ENCODE results near the gene PRSS8. TPM values are rescaled to one million over a fixed set of nuclear protein-coding genes. Genes with fewer than 3 reads are reported as not detected.
A peak's percentile ranks its signal among the peaks of the same experiment; 100 is the strongest.

Gene PRSS8
- total RNA-seq, 2 donors from 2014 or later, result not detected

GRCh38 chr16:31129568-31130335 is 5.8 kb downstream of the PRSS8 start:
- ATAC-seq (replicated peaks in 1 of 2), result no peak
- Mint-ChIP-seq H3K27me3 (ENCODE audit: low read depth) (no peaks in the 10 kb centered on the region), H3K4me1 (ENCODE audit: low read depth) (no peaks in the 10 kb centered on the region), H3K4me3 (no peak overlapping the region), H3K9me3 (no peaks in the 10 kb centered on the region), H3K27ac (no peak overlapping the region), H3K36me3 (ENCODE audit: insufficient read depth in 2 of 2) (peaks cover 0 to 1% of the 10 kb centered on the region in 2 donors)
- no peak for DNase-seq

GRCh38 chr16:31128711-31129567 is 6.6 kb downstream of the PRSS8 start:
- ATAC-seq (replicated peaks in 1 of 2), result no peak
- H3K27ac Mint-ChIP-seq, result peak overlapping the region; percentile 72
- no peaks in the 10 kb centered on the region for H3K9me3 Mint-ChIP-seq

GRCh38 chr16:31127182-31127581 is 8.3 kb downstream of the PRSS8 start:
- Mint-ChIP-seq H3K27ac (no peak overlapping the region), H3K27me3 (ENCODE audit: low read depth) (no peaks in the 10 kb centered on the region), H3K9me3 (no peaks in the 10 kb centered on the region), H3K4me3 (no peak overlapping the region), H3K36me3 (ENCODE audit: insufficient read depth in 2 of 2) (peaks cover 0 to 4% of the 10 kb centered on the region in 2 donors), H3K4me1 (ENCODE audit: low read depth) (no peaks in the 10 kb centered on the region)
- ATAC-seq (replicated peaks in 1 of 2) (no peak), DNase-seq (no peak)

More at GRCh38 chr16:31128711-31129567, 6.6 kb downstream of the PRSS8 start:
- no peak for DNase-seq
- Mint-ChIP-seq H3K27me3 (ENCODE audit: low read depth) (no peaks in the 10 kb centered on the region), H3K36me3 (ENCODE audit: insufficient read depth in 2 of 2) (peaks cover 0 to 1% of the 10 kb centered on the region in 2 donors), H3K4me1 (ENCODE audit: low read depth) (no peaks in the 10 kb centered on the region), H3K4me3 (no peak overlapping the region)

- H3K36me3 Mint-ChIP-seq (ENCODE audit: insufficient read depth in 2 of 2), result peaks cover under 1 to 6% of the 10 kb centered on the region in 2 donors
Measured at GRCh38 chr16:31125844-31126243, 9.7 kb downstream of the PRSS8 start.

GRCh38 chr16:31120129-31120528 is 15.4 kb downstream of the PRSS8 start:
- no peaks in the 10 kb centered on the region for H3K9me3 Mint-ChIP-seq
- H3K27ac Mint-ChIP-seq, result no peak overlapping the region
- ATAC-seq (replicated peaks in 1 of 2) (no peak), DNase-seq (no peak)
- no peak overlapping the region for H3K4me3 Mint-ChIP-seq
- H3K36me3 Mint-ChIP-seq (ENCODE audit: insufficient read depth in 2 of 2), result peaks cover 4 to 17% of the 10 kb centered on the region in 2 donors
- H3K4me1 Mint-ChIP-seq (ENCODE audit: low read depth), result peaks cover 23% of the 10 kb centered on the region
- no peaks in the 10 kb centered on the region for H3K27me3 Mint-ChIP-seq (ENCODE audit: low read depth)

More at GRCh38 chr16:31125844-31126243, 9.7 kb downstream of the PRSS8 start:
- Mint-ChIP-seq H3K4me3 (no peak overlapping the region), H3K27ac (no peak overlapping the region), H3K27me3 (ENCODE audit: low read depth) (no peaks in the 10 kb centered on the region), H3K4me1 (ENCODE audit: low read depth) (no peaks in the 10 kb centered on the region), H3K9me3 (no peaks in the 10 kb centered on the region)
- no peak for ATAC-seq (replicated peaks in 1 of 2)
- no peak for DNase-seq

GRCh38 chr16:31118223-31119155 is 17.0 kb downstream of the PRSS8 start:
- ATAC-seq (replicated peaks in 1 of 2), result no peak
- H3K9me3 Mint-ChIP-seq, result no peaks in the 10 kb centered on the region
- no peaks in the 10 kb centered on the region for H3K27me3 Mint-ChIP-seq (ENCODE audit: low read depth)
- H3K36me3 Mint-ChIP-seq (ENCODE audit: insufficient read depth in 2 of 2), result peaks cover 4 to 18% of the 10 kb centered on the region in 2 donors
- H3K27ac Mint-ChIP-seq, result peak overlapping the region; percentile 71
- peak overlapping the region; percentile 82 for H3K4me3 Mint-ChIP-seq
- peaks cover 36% of the 10 kb centered on the region for H3K4me1 Mint-ChIP-seq (ENCODE audit: low read depth)
- no peak for DNase-seq

- Mint-ChIP-seq H3K36me3 (ENCODE audit: insufficient read depth in 2 of 2) (peaks cover 4 to 18% of the 10 kb centered on the region in 2 donors), H3K4me1 (ENCODE audit: low read depth) (peaks cover 38% of the 10 kb centered on the region), H3K27me3 (ENCODE audit: low read depth) (no peaks in the 10 kb centered on the region), H3K27ac (peak within 1 kb of the TSS; percentile 71), H3K9me3 (no peaks in the 10 kb centered on the region), H3K4me3 (peak within 1 kb of the TSS; percentile 82)
- DNase-seq, result peak; percentile 97 to 99
- ATAC-seq (replicated peaks in 1 of 2), result peak; percentile 94 to 95
Measured at GRCh38 chr16:31117384-31118222, 17.9 kb downstream of the PRSS8 start, which contains the start of gene KAT8. KAT8 (plus strand) TSS chr16:31117664; CDS start chr16:31117682, 18 bp downstream.

GRCh38 chr16:31114468-31114867 is 21.1 kb downstream of the PRSS8 start:
- peaks cover 40% of the 10 kb centered on the region for H3K4me1 Mint-ChIP-seq (ENCODE audit: low read depth)
- ATAC-seq (replicated peaks in 1 of 2), result no peak
- H3K27ac Mint-ChIP-seq, result peak overlapping the region; percentile 62
- no peaks in the 10 kb centered on the region for H3K9me3 Mint-ChIP-seq
- no peak for DNase-seq
- H3K36me3 Mint-ChIP-seq (ENCODE audit: insufficient read depth in 2 of 2), result peaks cover 0 to 5% of the 10 kb centered on the region in 2 donors
- no peaks in the 10 kb centered on the region for H3K27me3 Mint-ChIP-seq (ENCODE audit: low read depth)
- no peak overlapping the region for H3K4me3 Mint-ChIP-seq

GRCh38 chr16:31113121-31114120 is 22.1 kb downstream of the PRSS8 start:
- ATAC-seq (replicated peaks in 1 of 2) (no peak), DNase-seq (no peak)
- no peaks in the 10 kb centered on the region for H3K27me3 Mint-ChIP-seq (ENCODE audit: low read depth)
- H3K9me3 Mint-ChIP-seq, result no peaks in the 10 kb centered on the region
- H3K36me3 Mint-ChIP-seq (ENCODE audit: insufficient read depth in 2 of 2), result peaks cover 0 to 1% of the 10 kb centered on the region in 2 donors
- H3K4me3 Mint-ChIP-seq, result no peak overlapping the region
- peaks cover 32% of the 10 kb centered on the region for H3K4me1 Mint-ChIP-seq (ENCODE audit: low read depth)
- H3K27ac Mint-ChIP-seq, result no peak overlapping the region

- DNase-seq (no peak), ATAC-seq (replicated peaks in 1 of 2) (no peak)
- H3K9me3 Mint-ChIP-seq, result no peaks in the 10 kb centered on the region
- H3K4me1 Mint-ChIP-seq (ENCODE audit: low read depth), result peaks cover 29% of the 10 kb centered on the region
- H3K27ac Mint-ChIP-seq, result peak overlapping the region; percentile 27
- no peaks in the 10 kb centered on the region for H3K27me3 Mint-ChIP-seq (ENCODE audit: low read depth)
- H3K36me3 Mint-ChIP-seq (ENCODE audit: insufficient read depth in 2 of 2), result peaks cover 0 to 1% of the 10 kb centered on the region in 2 donors
- no peak overlapping the region for H3K4me3 Mint-ChIP-seq
Measured at GRCh38 chr16:31112711-31113110, 22.8 kb downstream of the PRSS8 start.

- no peak for DNase-seq
- H3K27me3 Mint-ChIP-seq (ENCODE audit: low read depth), result no peaks in the 10 kb centered on the region
- no peak overlapping the region for H3K4me3 Mint-ChIP-seq
- peaks cover 0 to 1% of the 10 kb centered on the region in 2 donors for H3K36me3 Mint-ChIP-seq (ENCODE audit: insufficient read depth in 2 of 2)
- H3K27ac Mint-ChIP-seq, result no peak overlapping the region
- peaks cover 37% of the 10 kb centered on the region for H3K4me1 Mint-ChIP-seq (ENCODE audit: low read depth)
- no peaks in the 10 kb centered on the region for H3K9me3 Mint-ChIP-seq
- ATAC-seq (replicated peaks in 1 of 2), result no peak
Measured at GRCh38 chr16:31111881-31112466, 23.6 kb downstream of the PRSS8 start.

Data from activated T-cell treated with anti-CD3 and anti-CD28 coated beads, Interleukin-2, amount 50 U/mL, for 72 hours (primary cell).